GM18951 (cell line): ENCODE data around the gene NR1I2.

Experiments
- POLR2A ChIP-seq: IDR thresholded peaks from 4 replicates; pipeline ENCODE4 v1.6.1; 2011; ENCODE audit warnings: mild to moderate bottlenecking; ENCODE audit not compliant: insufficient read length, insufficient read depth; ENCODE audit errors: extremely low read depth
- in situ Hi-C: fragments of 300-500 bp; cut with MboI; formaldehyde crosslinking; loops from one replicate; pipeline ENCODE4 v1.12.0; 2022; ENCODE audit warnings: low sequenced_read_pairs, mixed read lengths, inconsistent platforms; ENCODE audit not compliant: unreplicated experiment

NR1I2 gene

GRCh38 chr3:119859728-119860127 is 77.8 kb downstream of the NR1I2 start:
- in situ Hi-C loops: no loop called here
- TF ChIP-seq POLR2A: no peak

GRCh38 chr3:119861681-119862080 is 79.8 kb downstream of the NR1I2 start:
- in situ Hi-C loops: no loop called here
- TF ChIP-seq POLR2A: no peak

GRCh38 chr3:119862616-119863015 is 80.7 kb downstream of the NR1I2 start:
- no peak for TF ChIP-seq POLR2A
- in situ Hi-C loops: no loop called here

DNA sequence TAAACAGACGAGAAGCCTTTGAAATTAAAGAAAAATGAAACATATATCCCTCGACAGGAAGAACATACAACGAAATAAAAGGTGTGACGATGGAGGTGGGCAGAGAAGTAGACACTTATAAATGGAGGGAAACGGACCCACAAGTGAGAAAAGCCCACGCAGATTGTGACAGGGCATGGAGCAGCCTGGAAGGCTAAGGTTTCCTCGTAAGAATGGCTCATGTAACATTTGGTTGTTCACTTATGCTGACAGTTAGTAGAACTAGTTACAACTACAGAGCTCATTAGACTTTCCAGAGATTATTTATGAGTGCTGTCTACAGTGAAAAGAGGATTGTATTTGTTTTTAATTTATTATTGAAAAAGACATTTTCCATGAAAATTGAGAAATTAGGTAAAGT is 82.6 kb downstream of the NR1I2 start:
- in situ Hi-C loops: no loop called here
- no peak for TF ChIP-seq POLR2A
